H1 (cell line): Measurements from ENCODE around the gene EZH2. TPM values are rescaled to one million over a fixed set of nuclear protein-coding genes. Genes with fewer than 3 reads are reported as not detected.

Experiments used
- CTCF ChIA-PET: fragments of 300-600 bp; sonication (Branson Sonifier 250); formaldehyde crosslinking; loops from one replicate; lab custom pipeline; 2021; ENCODE audit not compliant: partially characterized antibody; lab: Charles Lee
- POLR2A ChIA-PET: fragments of 300-600 bp; sonication (Branson Sonifier 250); formaldehyde crosslinking; loops from one replicate; lab custom pipeline; 2021; ENCODE audit warnings: inconsistent platforms; ENCODE audit not compliant: partially characterized antibody; lab: Charles Lee
- DNase-seq, 2 experiments: peaks; one replicate each; pipeline versions ENCODE4 v3.0.0 to v3.0.0-alpha.2; 2010 to 2022; ENCODE audit warnings: low spot score in 2 of 2, low read depth in 1 of 2, mixed read lengths in 1 of 2
- FAIRE-seq: peaks from 2 replicates; lab custom pipeline; 2011; peaks lifted over from hg19 to GRCh38; lab: Jason Lieb, UNC
- H2AFZ ChIP-seq: 2 replicates; pipeline ENCODE4 v1.8.1; 2012; ENCODE audit warnings: low read length, inconsistent platforms
- H2AK5ac ChIP-seq: 2 replicates; pipeline ENCODE4 v1.6.1; 2013; ENCODE audit warnings: low read depth, low read length
- H2BK120ac ChIP-seq: replicated peaks from 2 replicates; pipeline ENCODE3; 2013; ENCODE audit warnings: low read depth, low read length, inconsistent platforms
- H2BK12ac ChIP-seq: 2 replicates; pipeline ENCODE4 v1.6.1; 2013; ENCODE audit warnings: low read depth, low read length
- H2BK15ac ChIP-seq: 2 replicates; pipeline ENCODE4 v1.6.1; 2013; ENCODE audit warnings: low read length
- H2BK20ac ChIP-seq: 2 replicates; pipeline ENCODE4 v1.6.1; 2013; ENCODE audit warnings: low read length
- H2BK5ac ChIP-seq: 2 replicates; pipeline ENCODE4 v1.6.1; 2013; ENCODE audit warnings: low read depth, low read length
- H3K14ac ChIP-seq: 2 replicates; pipeline ENCODE4 v1.6.1; 2013; ENCODE audit warnings: inconsistent platforms; ENCODE audit not compliant: insufficient read length
- H3K18ac ChIP-seq: 2 replicates; pipeline ENCODE4 v1.6.1; 2013; ENCODE audit warnings: low read length; ENCODE audit errors: extremely low read depth
- H3K23ac ChIP-seq: 2 replicates; pipeline ENCODE4 v1.6.1; 2013; ENCODE audit warnings: inconsistent platforms; ENCODE audit not compliant: insufficient read length
- H3K23me2 ChIP-seq: 2 replicates; pipeline ENCODE4 v1.6.1; 2013; ENCODE audit warnings: low read depth, low read length
- H3K27ac ChIP-seq: 2 replicates; pipeline ENCODE4 v1.6.1; 2011; ENCODE audit warnings: low read depth, low read length, inconsistent platforms
- H3K27me3 ChIP-seq, 4 experiments: replicated peaks in 1 of 4; 1 replicate in 1 of 4; 2 replicates in 3 of 4; pipeline versions ENCODE4 v1.6.1 to v1.8.1; 2011 to 2013; ENCODE audit warnings: low read length in 3 of 4, mild to moderate bottlenecking in 3 of 4, inconsistent platforms in 2 of 4, mixed read lengths in 2 of 4, moderate library complexity in 1 of 4; ENCODE audit not compliant: control insufficient read depth in 3 of 4, insufficient read depth in 3 of 4; ENCODE audit errors: extremely low read depth in 1 of 4
- H3K36me3 ChIP-seq, 4 experiments: 2 replicates each; pipeline versions ENCODE4 v1.6.1 to v1.8.1; 2011 to 2013; ENCODE audit warnings: mild to moderate bottlenecking in 4 of 4, low read length in 3 of 4, moderate library complexity in 2 of 4, control low read depth in 1 of 4, inconsistent platforms in 1 of 4; ENCODE audit not compliant: insufficient read depth in 4 of 4, control insufficient read depth in 2 of 4
- H3K4ac ChIP-seq: replicated peaks from 2 replicates; pipeline ENCODE3; 2013; ENCODE audit warnings: low read length, low read depth, mixed read lengths, inconsistent platforms; ENCODE audit not compliant: insufficient read length
- H3K4me1 ChIP-seq, 4 experiments: replicated peaks in 1 of 4; 1 replicate in 1 of 4; 2 replicates in 3 of 4; pipeline versions ENCODE4 v1.6.1 to v1.8.1; 2011 to 2013; ENCODE audit warnings: low read length in 3 of 4, inconsistent platforms in 2 of 4, mixed read lengths in 1 of 4; ENCODE audit not compliant: insufficient read depth in 4 of 4, control insufficient read depth in 3 of 4
- H3K4me2 ChIP-seq, 2 experiments: 2 replicates each; pipeline versions ENCODE4 v1.6.1 to v1.8.1; 2011 to 2013; ENCODE audit warnings: low read depth in 2 of 2, low read length in 2 of 2, control low read depth in 1 of 2, inconsistent platforms in 1 of 2, mild to moderate bottlenecking in 1 of 2; ENCODE audit not compliant: insufficient read depth in 1 of 2
- H3K4me3 ChIP-seq, 4 experiments: fragments of 200-600, 300-600 bp in 1 of 4; sonication (generic), shearing (Covaris generic), sonication (Bioruptor Twin) in 1 of 4; 2 replicates each; pipeline versions ENCODE4 v1.5.1 to v1.8.1; 2011 to 2016; ENCODE audit warnings: low read length in 4 of 4, low read depth in 3 of 4, control low read depth in 2 of 4, inconsistent platforms in 2 of 4, mild to moderate bottlenecking in 2 of 4, mixed read lengths in 1 of 4, moderate library complexity in 1 of 4; ENCODE audit not compliant: insufficient read depth in 2 of 4; ENCODE audit errors: extremely low read depth in 1 of 4
- H3K56ac ChIP-seq: replicated peaks from 2 replicates; pipeline ENCODE3; 2013; ENCODE audit warnings: low read depth, mild to moderate bottlenecking, mixed read lengths, low read length, inconsistent platforms; ENCODE audit not compliant: insufficient read length
- H3K79me1 ChIP-seq: 2 replicates; pipeline ENCODE4 v1.6.1; 2013; ENCODE audit warnings: low read depth, low read length, control low read depth
- H3K79me2 ChIP-seq, 2 experiments: 2 replicates each; pipeline versions ENCODE4 v1.6.1 to v1.8.1; 2012 to 2013; ENCODE audit warnings: low read length in 2 of 2, mild to moderate bottlenecking in 2 of 2, inconsistent platforms in 1 of 2; ENCODE audit not compliant: insufficient read depth in 2 of 2, control insufficient read depth in 1 of 2
- H3K9ac ChIP-seq, 4 experiments: replicated peaks in 1 of 4; 1 replicate in 1 of 4; 2 replicates in 3 of 4; pipeline versions ENCODE4 v1.6.1 to v1.8.1; 2011 to 2013; ENCODE audit warnings: low read depth in 3 of 4, low read length in 3 of 4, control low read depth in 2 of 4, mild to moderate bottlenecking in 2 of 4, moderate library complexity in 2 of 4, inconsistent platforms in 1 of 4; ENCODE audit errors: extremely low read depth in 1 of 4
- H3K9me3 ChIP-seq, 2 experiments: 2 replicates each; pipeline versions ENCODE4 v1.6.1 to v1.8.1; 2012 to 2013; ENCODE audit warnings: mild to moderate bottlenecking in 2 of 2, moderate library complexity in 2 of 2, control low read depth in 1 of 2, inconsistent platforms in 1 of 2, low read depth in 1 of 2, low read length in 1 of 2, mixed read lengths in 1 of 2; ENCODE audit not compliant: insufficient read depth in 2 of 2
- H4K20me1 ChIP-seq, 2 experiments: replicated peaks in 1 of 2; 2 replicates each; pipeline versions ENCODE3 to v1.8.1; 2011 to 2013; ENCODE audit warnings: inconsistent platforms in 2 of 2, low read length in 2 of 2, mild to moderate bottlenecking in 1 of 2; ENCODE audit not compliant: insufficient read depth in 2 of 2, control insufficient read depth in 1 of 2
- H4K5ac ChIP-seq: 2 replicates; pipeline ENCODE4 v1.6.1; 2013; ENCODE audit warnings: low read length, low read depth, mixed read lengths, inconsistent platforms; ENCODE audit not compliant: insufficient read length
- H4K8ac ChIP-seq: 2 replicates; pipeline ENCODE4 v1.8.0; 2013; ENCODE audit warnings: mild to moderate bottlenecking, moderate library complexity, low read length, inconsistent platforms; ENCODE audit not compliant: insufficient read depth; ENCODE audit errors: extremely low read depth
- H4K91ac ChIP-seq: replicated peaks from 2 replicates; pipeline ENCODE3; 2013; ENCODE audit warnings: low read length, mixed read lengths, inconsistent platforms; ENCODE audit not compliant: insufficient read length
- GTF2F1 ChIP-seq: IDR thresholded peaks from 2 replicates; pipeline ENCODE4 v1.6.1; 2012; ENCODE audit warnings: low read depth, low read length, improper control_type of control experiment, borderline replicate concordance
- JUN ChIP-seq: IDR thresholded peaks from 2 replicates; pipeline ENCODE4 v1.6.1; 2011; ENCODE audit warnings: low read depth, mild to moderate bottlenecking, improper control_type of control experiment, low read length
- KDM5A ChIP-seq: fragments of 200-600 bp; IDR thresholded peaks from 2 replicates; pipeline ENCODE4 v1.7.1; 2012; ENCODE audit warnings: mild to moderate bottlenecking, low read length, inconsistent platforms, mixed read lengths
- MAX ChIP-seq: IDR thresholded peaks from 2 replicates; pipeline ENCODE4 v1.6.1; 2012; ENCODE audit warnings: inconsistent platforms
- NANOG ChIP-seq: IDR thresholded peaks from 2 replicates; pipeline ENCODE4 v1.6.1; 2011; ENCODE audit warnings: low read length, low read depth, mild to moderate bottlenecking, inconsistent platforms; ENCODE audit not compliant: insufficient read depth, poor library complexity, severe bottlenecking
- POU5F1 ChIP-seq: IDR thresholded peaks from 2 replicates; pipeline ENCODE4 v1.6.1; 2011; ENCODE audit warnings: low read depth, mild to moderate bottlenecking, low read length, moderate library complexity
- RXRA ChIP-seq: IDR thresholded peaks from 2 replicates; pipeline ENCODE4 v1.6.1; 2011; ENCODE audit warnings: low read depth, mild to moderate bottlenecking, low read length, moderate library complexity; ENCODE audit not compliant: insufficient read depth
- SIRT6 ChIP-seq: IDR thresholded peaks from one replicate; pipeline ENCODE4 v1.7.1; 2012; ENCODE audit warnings: low read length, inconsistent platforms
- SIX5 ChIP-seq: IDR thresholded peaks from 2 replicates; pipeline ENCODE4 v1.6.1; 2011; ENCODE audit warnings: mild to moderate bottlenecking, low read depth, low read length
- SP4 ChIP-seq: IDR thresholded peaks from 2 replicates; pipeline ENCODE4 v1.6.1; 2012; ENCODE audit warnings: low read length, inconsistent platforms
- SRF ChIP-seq: IDR thresholded peaks from 2 replicates; pipeline ENCODE4 v1.6.1; 2011; ENCODE audit warnings: mild to moderate bottlenecking, low read depth, low read length, moderate library complexity
- TAF1 ChIP-seq: IDR thresholded peaks from 2 replicates; pipeline ENCODE4 v1.6.1; 2011; ENCODE audit warnings: mild to moderate bottlenecking, low read depth, low read length
- TAF7 ChIP-seq: optimal IDR thresholded peaks from 2 replicates; pipeline ENCODE3; 2011; ENCODE audit warnings: low read depth, mild to moderate bottlenecking, inconsistent platforms, low read length, moderate library complexity, borderline replicate concordance
- TEAD4 ChIP-seq: IDR thresholded peaks from 2 replicates; pipeline ENCODE4 v1.6.1; 2012; ENCODE audit warnings: low read depth, low read length, inconsistent platforms, mixed read lengths
- ZNF274 ChIP-seq: IDR thresholded peaks from 2 replicates; pipeline ENCODE4 v1.7.0; 2012; ENCODE audit warnings: low read length, borderline replicate concordance; ENCODE audit errors: extremely low read depth
- WGBS, 2 experiments: shearing (Covaris generic) in 1 of 2; methylation state at CpG; one replicate each; pipeline versions ENCODE4 v1.1.6 to v1.1.7; 2013 to 2015; ENCODE audit warnings: low lambda C conversion rate in 2 of 2, mixed read lengths in 2 of 2, inconsistent platforms in 1 of 2, low coverage in 1 of 2, missing lambda C conversion rate in 1 of 2; ENCODE audit not compliant: insufficient replicate concordance in 2 of 2, insufficient coverage in 1 of 2, insufficient read length in 1 of 2; ENCODE audit errors: extremely low coverage in 1 of 2, missing lambda C conversion rate in 1 of 2; 5-methylcytosine and 5-hydroxymethylcytosine counted together
- polyA plus RNA-seq, 7 experiments: library from polyadenylated mRNA; depleted of rRNA in 3 of 7; stranded (reverse) in 5 of 7; unstranded in 2 of 7; fragments of >200 nt in 5 of 7; fragments of 200-250 nt in 2 of 7; gene quantifications; 1 replicate in 5 of 7; 2 replicates in 1 of 7; 4 replicates in 1 of 7; pipeline versions ENCODE4 v1.2.1 to v1.2.3, GENCODE V29; 2011 to 2013; ENCODE audit warnings: missing spikeins in 2 of 7, mixed read lengths in 2 of 7
- total RNA-seq: library from RNA; stranded (reverse); fragmentation: NEBNext Ultra II Directional; extraction: Animal tissue kit (Norgen Biotek cat#: 25700); gene quantifications from 2 replicates; pipeline ENCODE4 v1.2.1, GENCODE V29; 2021

EZH2 gene
- total and polyA plus RNA-seq, 2 of the 8 experiments (the other 6 are each of a cell fraction or from before 2014, with no cell fraction given) = 28.9 to 49.0 TPM

GRCh38 chr7:148858489-148858888 lies 25.6 kb downstream of the EZH2 start:
- 87% methylated on average over 2 of the region's 2 CpGs; no CpG with 5 or more reads in 1 of the 2 experiments for WGBS, 2 experiments
- FAIRE-seq (no peak), DNase-seq (no peak)
- peaks cover 7 to 9% of the 10 kb centered on the region in 2 experiments for H4K20me1 ChIP-seq
- H2BK12ac ChIP-seq = no peak overlapping the region
- no peak overlapping the region for H4K91ac ChIP-seq
- ChIA-PET POLR2A (interaction anchor here (1.4 kb wide), 1 partner anchor 25 kb away, joined by 6 read pairs; no protein-coding TSS in a partner anchor), CTCF (interaction anchor here (0.7 to 5.4 kb wide), 4 partner anchors 12 to 172 kb away, joined by 3 to 44 read pairs (median 4); no protein-coding TSS in a partner anchor)
- no peaks in the 10 kb centered on the region for H3K36me3 ChIP-seq
- H3K4me1 ChIP-seq = peaks cover 0 to 12% (median 5%) of the 10 kb centered on the region in 4 experiments; a peak in 3 of 7 replicates
- H3K4me2 ChIP-seq = no peak overlapping the region
- H2BK20ac ChIP-seq = no peak overlapping the region
- H3K9ac ChIP-seq = no peak overlapping the region
- H3K9me3 ChIP-seq = no peaks in the 10 kb centered on the region
- H3K4ac ChIP-seq = no peak overlapping the region
- no peak overlapping the region for H4K5ac ChIP-seq
- no peaks in the 10 kb centered on the region for H3K27me3 ChIP-seq
- H4K8ac ChIP-seq = no peak overlapping the region
- H3K27ac ChIP-seq = no peak overlapping the region
- no peak overlapping the region for H3K56ac ChIP-seq
- H3K23me2 ChIP-seq = no peaks in the 10 kb centered on the region
- no peak overlapping the region for H3K4me3 ChIP-seq
- no peak overlapping the region for H3K18ac ChIP-seq
- H3K79me2 ChIP-seq = peaks cover 7 to 89% of the 10 kb centered on the region in 2 experiments; a peak in 3 of 4 replicates
- H2BK5ac ChIP-seq = no peak overlapping the region
- no peak overlapping the region for H3K23ac ChIP-seq
- no peak overlapping the region for H2AFZ ChIP-seq
- no peak overlapping the region for H2BK120ac ChIP-seq
- no peak overlapping the region for H3K14ac ChIP-seq
- no peak overlapping the region for H2AK5ac ChIP-seq
- H2BK15ac ChIP-seq = no peak overlapping the region
- peaks cover 6% of the 10 kb centered on the region for H3K79me1 ChIP-seq
- no peak for TF ChIP-seq SIX5
- TF ChIP-seq TAF1 = no peak
- no peak for TF ChIP-seq SIRT6
- no peak for TF ChIP-seq KDM5A
- no peak for TF ChIP-seq JUN
- TF ChIP-seq MAX = no peak
- TF ChIP-seq ZNF274 = no peak
- TF ChIP-seq POU5F1 = no peak
- no peak for TF ChIP-seq RXRA
- no peak for TF ChIP-seq SP4
- TF ChIP-seq GTF2F1 = no peak
- no peak for TF ChIP-seq SRF
- no peak for TF ChIP-seq TAF7
- TF ChIP-seq NANOG = no peak
- TF ChIP-seq TEAD4 = no peak
